NCI-H2107 treated with DMSO at 0.1 percent for 48 hours (cell line): Measurements from ENCODE around the gene GAMT.

Source experiments
- DNase-seq: peaks from one replicate; lab custom pipeline; 2025; ENCODE audit not compliant: unreplicated experiment; lab: John Stamatoyannopoulos, UW

Gene GAMT

GRCh38 chr19:1418951-1419738 lies 17.8 kb upstream of the GAMT start:
- no peak for DNase-seq

DNA sequence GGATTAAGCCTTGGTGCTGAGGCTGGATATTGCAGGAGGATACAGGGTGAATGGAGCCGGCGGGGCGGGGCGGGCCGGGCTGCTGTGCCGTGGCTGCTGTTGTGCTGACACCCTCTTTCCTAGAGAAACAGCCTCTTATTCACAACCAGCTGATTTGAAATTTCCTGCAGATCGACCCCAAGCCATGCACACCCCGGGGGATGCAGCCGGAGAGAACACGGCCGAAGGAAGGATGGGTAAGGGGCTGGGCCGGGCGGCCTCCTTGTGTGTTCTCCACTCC lies 17.1 kb upstream of the GAMT start:
- DNase-seq: no peak

GRCh38 chr19:1417681-1418495 lies 16.5 kb upstream of the GAMT start:
- no peak for DNase-seq

- DNase-seq: no peak
These were observed 15.8 kb upstream of the GAMT start for GRCh38 chr19:1417145-1417544.

GRCh38 chr19:1416014-1416841 lies 14.9 kb upstream of the GAMT start:
- no peak for DNase-seq

DNA sequence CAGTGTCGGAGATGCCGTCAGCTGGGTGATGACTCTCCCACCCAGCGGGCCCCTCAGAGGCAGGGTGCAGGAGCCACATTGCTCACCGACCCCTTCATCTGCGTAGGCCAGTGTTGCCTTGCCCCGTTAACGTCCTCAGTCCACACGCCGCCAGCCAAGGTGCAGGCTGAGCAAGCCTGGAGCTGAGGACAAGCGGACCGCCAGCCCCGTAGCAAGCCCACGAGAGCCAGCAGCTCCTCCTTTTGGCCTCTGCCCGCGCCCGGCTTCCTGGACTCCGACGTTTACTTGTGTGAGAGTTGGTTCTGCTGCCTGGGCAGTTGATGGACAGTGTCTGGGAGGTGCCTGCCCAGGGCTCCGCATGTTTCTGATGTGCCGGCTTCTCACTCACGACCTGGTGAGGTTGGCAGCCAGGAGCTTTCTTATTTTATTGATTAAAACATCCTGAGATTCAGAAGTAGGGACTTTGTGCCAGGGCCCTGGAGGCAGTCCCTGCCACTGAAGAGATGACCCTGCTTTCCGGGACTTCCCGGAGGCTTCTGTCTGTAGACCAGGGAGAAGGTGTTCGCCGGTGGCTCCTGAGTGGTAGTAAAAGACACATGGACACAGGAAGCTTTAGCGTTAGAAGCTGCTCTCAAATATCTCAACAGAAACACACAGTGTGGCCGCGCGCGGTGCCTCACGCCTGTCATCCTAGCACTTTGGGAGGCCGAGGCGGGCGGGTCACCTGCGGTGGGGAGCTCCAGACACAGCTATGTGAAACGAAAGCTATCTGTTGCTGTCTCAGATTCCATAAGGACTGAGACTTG lies 11.9 kb upstream of the GAMT start:
- no peak for DNase-seq

DNA sequence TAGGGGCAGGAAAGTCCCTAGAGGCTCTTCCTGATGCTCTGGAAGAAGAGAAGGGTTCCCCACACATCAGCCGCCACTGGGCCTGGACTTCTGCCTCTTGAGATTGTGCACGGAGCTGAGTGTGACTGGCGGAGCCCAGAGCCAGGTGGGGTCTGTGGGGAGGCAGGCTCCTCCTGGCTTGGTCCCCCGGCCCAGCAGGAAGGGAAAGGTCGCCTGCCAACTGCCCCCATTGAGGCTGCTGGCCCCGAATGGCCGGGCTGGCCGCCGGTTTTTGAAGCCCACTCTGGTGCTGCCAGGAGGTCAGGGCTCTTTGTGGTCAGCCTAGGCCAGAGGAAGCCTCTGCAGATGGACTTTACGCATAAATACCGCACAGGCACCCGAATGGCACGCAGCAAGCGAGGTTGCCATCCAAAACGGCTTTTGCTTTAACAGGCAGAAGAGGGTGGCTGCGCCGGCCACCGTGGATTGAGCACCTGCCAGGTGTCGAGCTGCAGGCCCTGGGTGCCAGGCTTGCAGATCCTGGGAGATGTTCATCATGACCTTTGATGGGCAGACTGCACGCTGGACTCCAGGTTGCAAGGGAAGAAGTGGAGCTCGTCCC lies 11.1 kb upstream of the GAMT start:
- no peak for DNase-seq

DNA sequence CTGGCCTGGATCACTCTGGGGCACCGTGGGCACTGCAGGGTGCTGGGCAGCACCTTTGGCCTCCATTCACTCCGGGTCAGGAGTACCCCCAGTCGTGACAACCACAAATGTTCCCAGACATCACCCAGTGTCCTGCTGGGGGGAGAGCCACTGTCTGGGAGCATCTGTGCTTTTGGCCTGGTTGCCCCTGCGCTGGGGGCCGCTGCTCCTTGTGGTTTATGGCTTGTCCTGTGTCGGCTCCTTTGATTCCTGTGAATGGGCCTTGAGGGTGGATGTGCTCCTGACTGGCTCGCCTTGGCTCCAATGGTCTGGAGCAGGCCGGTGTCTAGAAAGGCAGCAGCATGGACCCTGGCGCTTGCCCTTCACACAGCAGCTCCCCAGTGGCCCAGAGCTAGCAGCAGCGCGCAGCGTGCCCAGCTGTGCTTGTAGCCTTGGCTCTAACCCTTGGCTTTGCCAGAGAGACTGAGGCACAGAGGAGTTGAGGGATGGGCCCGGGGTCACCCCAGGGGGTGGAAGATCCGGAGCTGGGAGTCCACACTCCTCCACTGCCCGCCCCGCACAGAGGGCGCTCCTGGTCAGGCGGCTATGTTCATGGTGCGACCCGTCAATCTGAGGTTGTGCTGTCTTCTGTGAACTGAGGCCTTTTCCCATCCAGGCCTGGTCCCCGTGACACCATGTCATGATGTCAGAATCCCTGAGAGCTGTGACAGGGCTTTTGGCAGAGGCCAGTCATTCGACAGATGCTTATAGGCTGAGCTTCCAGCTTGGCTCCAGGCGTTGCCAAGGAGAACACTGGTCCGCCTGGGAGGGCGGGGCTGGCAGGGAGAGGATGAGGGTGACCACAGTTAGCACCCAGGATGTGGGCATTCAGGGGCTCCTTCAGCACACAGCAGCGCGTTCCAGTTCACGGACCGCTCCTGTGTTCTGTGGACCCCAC lies 10.2 kb upstream of the GAMT start:
- DNase-seq: no peak

DNA sequence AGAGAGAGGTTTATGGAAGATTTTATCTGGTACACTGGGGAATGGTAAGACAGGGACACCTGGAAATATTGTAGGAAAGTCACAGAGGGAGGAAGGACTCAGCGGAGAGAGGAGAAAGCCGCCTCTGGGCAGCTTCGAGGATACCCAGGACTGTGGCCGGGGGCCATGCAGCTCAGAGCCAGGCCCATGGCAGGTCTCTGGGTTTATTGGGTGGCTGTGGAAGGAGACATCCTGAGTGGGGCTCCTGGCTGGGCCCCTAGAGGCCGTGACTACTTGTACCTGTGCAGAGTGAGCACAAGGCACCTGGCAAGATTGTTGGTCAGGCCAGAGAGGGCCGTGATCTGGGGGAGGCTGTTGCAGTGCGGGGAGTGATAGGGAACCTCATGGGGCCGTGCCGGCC lies 9.4 kb upstream of the GAMT start:
- DNase-seq: no peak

GRCh38 chr19:1410136-1410786 lies 8.9 kb upstream of the GAMT start:
- DNase-seq: no peak

- DNase-seq: no peak
These were observed 8.1 kb upstream of the GAMT start for GRCh38 chr19:1409204-1410005.

DNA sequence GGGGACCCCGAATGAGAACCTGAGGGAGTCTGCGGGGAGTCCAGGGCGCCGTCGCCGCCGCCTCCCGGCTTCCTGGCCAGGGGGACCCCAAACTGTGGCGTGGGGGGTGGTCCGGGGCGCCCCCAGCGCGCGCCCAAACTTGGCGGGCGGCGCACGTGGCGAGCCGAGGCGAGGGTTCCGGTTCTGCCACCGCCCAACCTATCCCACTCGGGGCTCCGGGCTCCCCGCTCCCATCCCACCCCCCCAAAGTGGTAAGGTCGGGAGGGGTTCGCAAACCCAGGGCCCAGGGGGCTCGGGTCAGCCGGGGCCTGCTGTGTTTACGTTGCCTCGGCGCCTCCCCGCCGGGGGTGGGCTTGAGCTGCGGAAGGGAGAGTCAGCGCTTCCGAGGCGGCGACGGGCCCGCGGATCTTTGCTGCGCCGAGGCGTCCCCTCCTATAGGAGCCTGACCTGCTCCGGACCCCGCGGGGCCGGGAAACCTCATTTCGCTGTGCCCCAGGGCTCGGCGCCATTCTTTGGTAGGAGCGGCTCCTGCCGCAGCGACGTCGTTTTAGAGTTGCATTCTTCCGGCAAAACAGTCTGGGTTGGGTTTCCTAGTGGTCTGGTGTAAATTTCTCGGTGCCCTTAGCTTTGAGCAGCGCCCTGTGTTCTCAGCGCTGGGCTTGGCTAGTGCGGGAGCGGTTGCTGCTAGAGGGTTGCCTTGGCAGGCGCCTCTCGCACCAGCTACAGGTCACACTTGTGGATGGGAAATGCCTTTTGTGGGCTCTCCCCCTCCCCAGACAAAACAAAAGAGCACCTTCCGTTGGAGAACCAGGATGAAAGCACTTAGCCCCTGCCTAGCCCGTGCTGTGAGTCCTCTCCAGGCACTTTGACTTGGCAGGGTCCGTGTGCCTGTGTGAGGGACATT lies 7.2 kb upstream of the GAMT start:
- no peak for DNase-seq

GRCh38 chr19:1407528-1408299 lies 6.4 kb upstream of the GAMT start, which contains the start of gene DAZAP1:
TSS of gene DAZAP1 (plus strand) at chr19:1407586. CDS start at chr19:1407774, 188 bp downstream.
- DNase-seq: no peak

GRCh38 chr19:1406774-1407527 lies 5.6 kb upstream of the GAMT start:
- peak; percentile 89 for DNase-seq

DNA sequence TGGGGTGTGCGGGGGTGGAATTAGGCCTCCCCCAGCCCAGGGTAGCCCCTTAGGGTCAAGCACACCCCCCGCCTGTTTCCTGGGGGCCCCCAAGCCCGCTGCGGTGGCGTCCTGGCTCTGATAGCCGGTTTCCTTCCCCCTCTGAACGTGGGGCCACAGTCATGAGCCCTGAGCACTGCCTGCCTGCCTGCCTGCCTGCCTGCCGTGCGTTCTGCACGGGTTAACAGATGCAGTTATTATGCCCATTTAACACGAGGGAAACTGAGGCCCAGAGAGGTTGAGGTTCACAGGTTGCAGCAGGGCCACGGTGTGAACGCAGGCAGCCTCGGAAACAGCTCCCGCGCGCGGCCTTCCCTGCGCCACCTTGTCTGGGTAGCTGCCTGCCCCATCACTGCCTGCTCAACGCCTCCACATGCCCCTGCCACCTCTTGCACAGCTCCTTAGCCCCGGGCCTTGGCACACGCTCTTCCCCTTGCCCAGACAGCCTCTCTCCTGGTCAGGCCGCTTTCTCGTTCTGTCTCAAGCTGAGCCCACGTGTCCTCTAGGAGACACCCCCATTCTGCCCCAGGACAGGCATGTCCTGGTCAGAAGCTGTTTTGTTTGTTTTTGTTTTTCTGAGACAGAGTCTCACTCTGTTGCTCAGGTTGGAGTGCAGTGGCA lies 1.2 kb upstream of the GAMT start:
- no peak for DNase-seq
